HG03457 (cell line): ENCODE measurements around the gene LCORL.
"Not testable (repeated sequence)": the region's sequence is repeated elsewhere in the genome, so short reads cannot be mapped to it uniquely, and the experiment has no call there.

Experiments used
- ATAC-seq: cut with Tn5 transposase; IDR thresholded peaks from one replicate; pipeline ENCODE4 v1.9.1; 2021; ENCODE audit warnings: moderate number of reproducible peaks; ENCODE audit not compliant: unreplicated experiment

The LCORL gene

GRCh38 chr4:18021720-18022571 is at the start of gene LCORL:
Gene LCORL (minus strand): TSS chr4:18021755. CDS start chr4:18021751, 4 bp downstream.
- ATAC-seq: peak; percentile 78

DNA sequence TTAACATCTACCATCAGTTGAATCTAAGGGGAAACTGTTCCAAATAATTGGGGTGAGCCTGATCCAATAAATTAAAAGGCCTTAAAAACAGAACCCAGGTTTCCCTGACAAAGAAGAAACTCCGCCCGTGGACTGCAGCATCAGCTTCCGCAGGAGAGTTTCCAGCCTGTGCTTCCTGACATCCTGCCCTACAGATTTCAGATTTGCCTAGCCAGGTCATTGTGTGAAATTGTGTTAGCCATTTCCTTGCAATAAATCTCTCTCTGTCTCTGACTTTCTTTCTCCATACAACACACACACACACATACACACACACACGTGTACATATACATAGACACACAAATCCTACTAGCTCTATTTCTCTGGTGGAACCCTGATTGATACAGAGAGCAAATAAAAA is 48.3 kb upstream of the LCORL start:
- no peak for ATAC-seq

DNA sequence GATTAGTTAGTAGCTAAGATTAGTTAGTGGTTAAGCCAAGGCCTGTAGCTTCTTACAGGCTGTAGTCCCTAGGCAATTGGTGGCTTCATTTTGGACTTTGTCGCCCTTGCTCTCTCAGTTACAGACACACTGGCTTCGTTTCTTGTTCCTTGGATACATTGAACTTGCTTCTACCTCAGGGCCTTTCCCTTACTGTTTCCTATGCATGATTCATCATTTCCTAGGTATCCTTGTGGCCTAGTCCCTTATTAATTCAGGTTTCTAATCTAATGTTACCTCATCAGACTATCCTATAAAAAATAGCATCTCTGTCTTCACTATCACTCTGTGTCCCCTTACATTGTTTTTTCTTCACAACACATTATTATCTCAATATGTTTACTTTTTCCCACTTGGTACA is 45.5 kb upstream of the LCORL start:
- ATAC-seq: no peak

- no peak for ATAC-seq
Observed at GRCh38 chr4:18063079-18063478, 41.5 kb upstream of the LCORL start.

DNA sequence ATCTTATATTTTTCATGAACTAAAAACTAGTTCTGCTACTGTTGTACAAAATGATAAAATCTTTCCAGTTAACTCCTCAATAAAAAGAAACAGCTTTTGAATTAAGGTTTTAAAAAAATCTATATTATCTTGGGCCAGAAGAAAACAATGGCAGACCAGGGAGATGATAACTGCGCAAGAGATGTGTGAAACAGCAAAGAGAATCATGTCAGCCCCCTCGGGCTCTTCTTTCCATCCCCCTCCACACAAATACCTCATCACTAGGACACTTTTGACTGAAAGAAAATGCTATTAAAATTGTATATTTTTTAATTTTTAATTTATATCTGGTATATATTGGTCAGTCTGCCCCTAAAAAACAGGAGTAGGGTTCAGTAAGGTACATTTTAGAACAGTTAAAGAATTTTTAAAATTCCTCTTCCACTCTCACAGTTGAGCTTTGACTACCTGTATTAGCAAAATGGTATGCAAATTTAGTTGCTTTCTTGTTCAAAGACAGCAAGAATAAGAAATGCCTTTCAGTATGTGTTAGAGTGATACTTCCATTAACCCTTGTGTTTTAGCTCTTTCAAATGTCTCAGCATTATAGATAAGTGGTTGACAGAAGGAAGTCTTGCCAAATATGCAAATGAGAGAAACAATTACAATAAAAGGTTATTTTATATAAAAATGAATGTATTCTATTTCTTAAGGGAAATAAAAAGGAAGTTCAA is 36.4 kb upstream of the LCORL start:
- no peak for ATAC-seq

GRCh38 chr4:18056030-18056429 is 34.5 kb upstream of the LCORL start:
- no peak for ATAC-seq

DNA sequence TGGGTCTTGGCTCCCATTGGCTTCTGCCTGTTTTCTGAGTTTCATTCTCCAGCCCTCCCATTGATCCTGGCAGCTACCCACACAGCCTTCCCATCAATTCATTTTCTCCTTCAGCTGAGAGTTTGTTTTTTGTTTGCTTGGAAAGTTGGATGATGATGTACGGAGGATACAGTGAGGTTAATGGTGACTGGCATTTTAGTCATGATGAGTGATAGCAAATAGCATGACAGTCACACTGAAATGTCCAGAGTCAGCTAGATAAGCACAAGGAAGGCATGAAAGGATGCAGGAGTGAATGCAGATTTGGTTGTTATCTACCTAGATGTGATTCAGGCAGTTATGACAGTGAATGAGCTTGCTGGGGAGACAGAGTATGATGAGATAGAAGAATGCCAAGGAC is 30.6 kb upstream of the LCORL start:
- ATAC-seq: no peak

DNA sequence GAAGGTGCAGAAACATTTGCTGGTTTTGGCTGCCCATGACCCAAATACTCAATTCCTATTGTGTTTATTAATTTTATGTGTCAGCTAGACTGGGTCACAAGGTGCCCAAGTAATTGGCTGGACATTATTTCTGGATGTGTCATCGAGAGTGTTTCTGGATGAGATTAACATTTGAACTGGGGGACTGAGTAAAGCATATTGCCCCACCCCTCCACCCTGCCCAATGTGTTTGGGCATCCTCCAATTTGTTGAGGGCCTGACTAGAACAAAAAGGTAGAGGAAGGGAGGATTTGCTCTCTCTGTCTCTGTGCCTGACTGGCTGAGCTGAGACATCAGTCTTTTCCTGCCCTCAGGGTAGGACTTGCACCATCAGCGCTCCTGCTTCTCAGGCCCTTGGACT is 29.7 kb upstream of the LCORL start:
- ATAC-seq: no peak

GRCh38 chr4:18050448-18050847 is 28.9 kb upstream of the LCORL start:
- ATAC-seq: no peak

DNA sequence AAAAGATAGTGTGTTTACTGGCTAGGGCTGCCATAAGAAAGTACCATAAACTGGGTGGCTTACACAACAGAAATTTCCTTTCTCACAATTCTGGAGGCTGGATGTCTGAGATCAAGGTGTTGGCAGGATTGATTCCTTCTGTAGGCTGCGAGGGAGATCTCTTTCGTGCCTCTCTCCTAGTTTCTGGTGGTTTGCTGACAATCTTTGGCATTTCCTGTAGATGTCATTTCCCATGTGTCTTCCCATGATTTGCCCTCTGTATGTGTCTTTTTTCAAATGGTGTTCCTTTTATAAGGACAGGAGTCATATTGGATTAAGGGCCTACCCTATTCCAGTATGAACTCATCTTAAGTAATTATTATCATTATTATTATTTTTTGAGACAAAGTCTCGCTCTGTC is 27.9 kb upstream of the LCORL start:
- no peak for ATAC-seq

DNA sequence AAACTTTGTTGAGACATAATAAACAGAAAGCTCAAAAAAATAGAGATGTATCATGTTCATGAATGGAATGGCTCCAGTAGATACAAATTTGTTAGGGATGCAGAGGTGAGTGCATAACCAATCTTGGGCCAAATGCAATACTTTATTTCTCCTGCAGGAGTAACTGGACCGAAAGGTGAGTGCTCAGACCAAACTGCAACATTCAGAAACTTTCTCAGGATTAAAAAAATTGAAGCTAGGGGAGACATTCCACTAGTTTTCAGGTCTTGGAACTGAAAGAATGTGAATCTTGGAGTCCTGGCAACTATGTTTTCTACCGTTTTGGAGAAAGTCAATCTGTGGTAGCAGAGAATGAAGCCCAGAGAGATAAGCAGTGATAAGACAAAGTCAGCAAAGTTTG is 21.2 kb upstream of the LCORL start:
- no peak for ATAC-seq

- no peak for ATAC-seq
Observed at GRCh38 chr4:18042012-18042411, 20.5 kb upstream of the LCORL start.

DNA sequence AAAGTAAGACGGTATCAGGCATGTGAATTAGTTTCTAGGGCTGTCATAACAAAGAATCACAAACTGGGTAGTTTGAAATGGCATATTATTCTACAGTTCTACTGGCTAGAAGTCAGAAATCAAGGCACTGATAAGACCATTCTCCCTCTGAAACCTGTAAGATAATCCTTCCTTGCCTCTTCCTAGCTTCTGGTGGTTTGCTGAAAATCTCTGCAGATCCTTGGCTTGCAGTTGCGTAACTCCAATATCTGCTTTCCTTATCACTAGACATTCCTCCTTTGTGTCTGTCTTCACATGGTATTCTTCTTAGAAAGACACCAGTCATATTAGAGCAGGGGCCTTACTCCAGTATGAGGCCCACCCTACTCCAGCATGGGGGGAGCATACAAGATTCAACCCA is 19.6 kb upstream of the LCORL start:
- no peak for ATAC-seq

- ATAC-seq: peak; percentile 77
Observed at GRCh38 chr4:18039113-18039512, 17.6 kb upstream of the LCORL start.

DNA sequence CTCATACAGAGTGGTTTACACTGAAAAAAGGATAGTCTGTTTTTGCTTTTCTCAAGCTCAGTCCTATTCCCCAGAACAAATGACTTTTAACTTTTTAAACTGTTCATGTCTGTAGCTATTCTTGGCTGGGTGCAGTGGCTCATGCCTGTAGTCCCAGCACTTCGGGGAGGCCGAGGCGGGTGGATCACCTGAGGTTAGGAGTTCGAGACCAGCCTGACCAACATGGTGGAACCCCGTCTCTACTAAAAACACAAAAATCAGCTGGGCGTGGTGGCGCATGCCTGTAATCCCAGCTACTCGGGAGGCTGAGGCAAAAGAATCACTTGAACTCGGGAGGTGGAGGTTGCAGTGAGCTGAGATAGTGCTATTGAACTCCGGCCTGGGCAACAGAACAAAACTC is 14.8 kb upstream of the LCORL start:
- not testable (repeated sequence) for ATAC-seq

GRCh38 chr4:18034099-18034498 is 12.5 kb upstream of the LCORL start:
- no peak for ATAC-seq

GRCh38 chr4:18033111-18034085 is 11.8 kb upstream of the LCORL start:
- ATAC-seq: no peak

- no peak for ATAC-seq
Observed at GRCh38 chr4:18025288-18025687, 3.7 kb upstream of the LCORL start.

DNA sequence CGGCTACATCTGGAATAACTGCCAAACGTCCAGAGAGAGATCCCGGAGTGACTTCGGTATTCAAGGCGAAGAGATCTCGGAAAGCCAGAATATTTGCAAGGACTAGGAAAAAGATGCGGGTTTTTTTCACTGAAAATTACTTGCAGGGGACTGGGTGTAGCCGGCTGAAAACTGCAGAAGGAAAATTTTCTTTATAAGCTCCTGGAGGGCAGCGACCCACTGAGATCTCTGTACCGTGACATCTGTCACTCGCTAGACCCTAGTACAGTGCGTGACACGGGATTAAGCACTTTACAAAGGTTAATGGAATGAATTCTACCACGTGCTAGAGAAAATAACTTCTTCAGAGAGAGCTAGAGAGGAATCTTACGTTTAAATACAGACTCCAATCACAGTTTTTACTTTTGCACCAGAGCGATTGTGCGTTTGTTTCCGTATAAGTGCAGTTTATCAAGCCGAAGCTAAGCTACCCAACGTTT is 1.1 kb upstream of the LCORL start:
- no peak for ATAC-seq

GRCh38 chr4:18021470-18021719 is 160 bp downstream of the LCORL start:
- ATAC-seq: no peak
